Testis (tissue), 3 donors: ENCODE results near the gene GRAP. TPM values are rescaled to one million over a fixed set of nuclear protein-coding genes. Genes with fewer than 3 reads are reported as not detected.

Experiments used
- DNase-seq: peaks from one replicate; pipeline ENCODE4 v3.0.0-alpha.2; 2019
- H3K27ac ChIP-seq, 2 donors: fragments of 200-600 bp; sonication (generic); one replicate each; pipeline ENCODE4 v1.5.1; 2019
- H3K27me3 ChIP-seq: fragments of 200-600 bp; sonication (generic); one replicate; pipeline ENCODE4 v1.5.1; 2019
- H3K36me3 ChIP-seq: fragments of 200-600 bp; sonication (generic); one replicate; pipeline ENCODE4 v1.5.1; 2017; ENCODE audit warnings: low read depth; ENCODE audit errors: missing control alignments
- H3K4me1 ChIP-seq: fragments of 200-600 bp; sonication (generic); one replicate; pipeline ENCODE4 v1.5.1; 2019
- H3K4me3 ChIP-seq, 2 donors: fragments of 200-600 bp; sonication (generic); one replicate each; pipeline ENCODE4 v1.5.1; 2017 to 2019
- H3K9me3 ChIP-seq: fragments of 200-600 bp; sonication (generic); one replicate; pipeline ENCODE4 v1.5.1; 2017
- POLR2A ChIP-seq: fragments of 450-650 bp; IDR thresholded peaks from one replicate; pipeline ENCODE4 v1.6.1; 2017; ENCODE audit warnings: antibody characterized with exemption, mild to moderate bottlenecking, moderate library complexity
- WGBS, 2 donors: methylation state at CpG; one replicate each; pipeline ENCODE4 v1.1.5; 2018; 5-methylcytosine and 5-hydroxymethylcytosine counted together
- intact Hi-C: fragments of 100-400 bp; cut with DNase I; formaldehyde crosslinking; loops from one replicate; pipeline ENCODE4 v1.15.1; 2023; ENCODE audit warnings: low total_unique reads
- polyA plus RNA-seq: library from polyadenylated mRNA; stranded (reverse); fragments of 350-450 nt; fragmentation: Illumina TruSeq; extraction: RNeasy Lipid Tissue Mini Kit (QIAGEN cat#74804); gene quantifications from one replicate; pipeline ENCODE4 v1.2.3, GENCODE V29; 2014; ENCODE audit warnings: low read depth, low replicate concordance; ENCODE audit not compliant: insufficient read depth
- total RNA-seq, 2 donors: library from RNA; depleted of rRNA; stranded (reverse); fragments of >200 nt; gene quantifications; one replicate each; pipeline ENCODE4 v1.2.3, GENCODE V29; 2016
- TF ChIP-seq, protein P1 (sequence below), 3 experiments: fragments of 450-650 bp in 2 of 3; fragments of 200-600 bp in 1 of 3; sonication (generic) in 1 of 3; IDR thresholded peaks; one replicate each; pipeline ENCODE4 v1.5.1; 2016 to 2019; ENCODE audit warnings: antibody characterized with exemption in 3 of 3, mild to moderate bottlenecking in 2 of 3, moderate library complexity in 1 of 3

The GRAP gene
- total and polyA plus RNA-seq, 3 donors from 2014 or later = 5.3 to 13.2 (median 7.2) TPM

DNA sequence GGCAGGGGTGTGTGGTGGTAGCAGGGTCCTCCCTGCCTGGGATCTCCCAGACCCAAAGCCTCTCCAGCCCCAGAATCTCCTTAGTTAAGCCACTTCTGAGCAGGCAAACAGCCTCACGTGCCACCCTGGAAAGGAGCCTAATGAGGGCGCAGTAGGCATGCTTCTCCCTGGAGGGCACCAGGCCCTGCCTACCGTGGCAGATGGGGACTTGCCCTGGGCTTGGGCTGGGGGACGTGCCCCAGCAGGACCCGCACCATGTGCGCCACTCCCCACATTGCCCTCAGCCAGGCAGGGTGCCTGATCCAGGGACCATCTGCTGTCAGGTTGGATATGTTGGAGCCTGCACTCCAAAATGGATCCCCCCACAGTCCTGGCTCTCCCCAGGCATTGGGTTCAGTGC lies 56.4 kb downstream of the GRAP start:
- H3K36me3 ChIP-seq = no peaks in the 10 kb centered on the region
- no peak for TF ChIP-seq POLR2A
- TF ChIP-seq, protein P1, sequence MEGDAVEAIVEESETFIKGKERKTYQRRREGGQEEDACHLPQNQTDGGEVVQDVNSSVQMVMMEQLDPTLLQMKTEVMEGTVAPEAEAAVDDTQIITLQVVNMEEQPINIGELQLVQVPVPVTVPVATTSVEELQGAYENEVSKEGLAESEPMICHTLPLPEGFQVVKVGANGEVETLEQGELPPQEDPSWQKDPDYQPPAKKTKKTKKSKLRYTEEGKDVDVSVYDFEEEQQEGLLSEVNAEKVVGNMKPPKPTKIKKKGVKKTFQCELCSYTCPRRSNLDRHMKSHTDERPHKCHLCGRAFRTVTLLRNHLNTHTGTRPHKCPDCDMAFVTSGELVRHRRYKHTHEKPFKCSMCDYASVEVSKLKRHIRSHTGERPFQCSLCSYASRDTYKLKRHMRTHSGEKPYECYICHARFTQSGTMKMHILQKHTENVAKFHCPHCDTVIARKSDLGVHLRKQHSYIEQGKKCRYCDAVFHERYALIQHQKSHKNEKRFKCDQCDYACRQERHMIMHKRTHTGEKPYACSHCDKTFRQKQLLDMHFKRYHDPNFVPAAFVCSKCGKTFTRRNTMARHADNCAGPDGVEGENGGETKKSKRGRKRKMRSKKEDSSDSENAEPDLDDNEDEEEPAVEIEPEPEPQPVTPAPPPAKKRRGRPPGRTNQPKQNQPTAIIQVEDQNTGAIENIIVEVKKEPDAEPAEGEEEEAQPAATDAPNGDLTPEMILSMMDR (IDR thresholded peaks at IDR 0.05) = no peak
- no peak overlapping the region for H3K27ac ChIP-seq
- no peak for DNase-seq
- no peaks in the 10 kb centered on the region for H3K27me3 ChIP-seq
- WGBS, 2 donors = 98% methylated on average over 6 of the region's 6 CpGs; no CpG with 5 or more reads in 1 of the 2 donors
- H3K4me3 ChIP-seq = no peak overlapping the region
- H3K9me3 ChIP-seq = no peaks in the 10 kb centered on the region
- no peaks in the 10 kb centered on the region for H3K4me1 ChIP-seq
- intact Hi-C loops = no loop called here

DNA sequence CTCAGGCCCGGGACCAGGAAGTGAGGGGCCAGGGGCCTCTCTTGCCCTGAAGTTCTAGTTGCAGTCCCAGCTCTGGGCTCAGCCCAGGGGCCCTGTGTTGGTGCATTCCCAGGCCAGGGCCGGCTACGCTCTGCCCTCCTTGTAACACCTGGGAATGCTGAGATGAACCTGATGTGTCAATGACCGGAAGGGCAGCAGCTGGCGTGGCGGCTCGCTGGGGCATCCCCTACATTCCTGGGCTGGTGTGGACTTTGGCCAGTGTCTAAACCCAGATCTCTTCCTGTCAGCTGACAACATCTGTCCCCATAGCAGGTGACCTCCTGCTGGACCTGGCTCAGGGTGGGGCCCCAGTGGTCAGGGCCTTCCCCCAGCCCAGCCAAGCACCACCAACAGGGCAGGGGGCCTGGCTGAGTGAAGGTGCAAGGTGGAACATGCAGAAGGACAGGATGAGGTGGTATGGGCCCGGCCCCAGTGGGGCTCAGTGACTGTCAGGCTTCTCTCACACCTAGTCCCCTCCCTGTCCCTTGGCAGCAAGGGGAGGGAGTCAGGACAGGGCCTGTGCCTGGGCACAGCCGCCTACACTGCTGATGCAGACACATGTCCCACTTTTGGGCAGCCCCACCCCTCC lies 58.1 kb downstream of the GRAP start:
- 94 to 100% methylated on average over 1 to 9 of the region's 9 CpGs for WGBS, 2 donors

DNA sequence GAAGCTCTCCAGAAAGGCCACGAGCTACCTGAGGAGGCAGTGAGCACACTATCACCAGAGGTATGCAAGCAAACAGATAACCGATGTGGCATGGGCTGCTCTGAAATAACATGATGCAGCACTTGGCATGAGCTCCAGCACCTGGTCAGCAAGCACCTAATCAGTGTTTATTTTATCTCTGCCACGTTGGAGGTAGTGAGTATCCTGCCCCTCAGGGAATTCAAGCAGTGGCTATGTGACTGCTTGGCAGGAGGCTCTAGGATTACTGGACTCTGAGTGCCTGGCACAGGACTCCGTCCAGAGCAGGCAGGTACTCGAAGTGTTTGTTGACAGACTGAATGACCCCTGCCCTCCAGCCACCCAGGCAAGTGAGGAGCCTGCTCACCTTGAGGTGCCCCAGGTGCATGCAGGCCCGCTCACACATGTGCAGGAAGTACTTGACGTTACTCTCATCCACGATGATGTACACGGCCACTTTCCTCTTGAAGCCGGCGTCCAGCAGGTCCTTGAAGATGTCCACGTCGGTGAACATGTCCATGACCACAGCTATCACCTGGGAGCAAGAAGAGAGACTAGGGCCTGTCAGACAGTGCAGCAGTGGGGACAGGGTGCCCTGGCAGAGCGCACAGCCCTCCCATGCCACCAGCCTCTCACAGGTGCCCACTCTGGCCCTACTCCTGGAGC lies 58.8 kb downstream of the GRAP start:
- 78 to 86% methylated on average over 9 to 14 of the region's 14 CpGs for WGBS, 2 donors
- DNase-seq = no peak
- Histone ChIP-seq H3K4me1 (no peaks in the 10 kb centered on the region), H3K27ac (no peak overlapping the region), H3K9me3 (no peaks in the 10 kb centered on the region), H3K4me3 (no peak overlapping the region), H3K36me3 (no peaks in the 10 kb centered on the region), H3K27me3 (no peaks in the 10 kb centered on the region)
- intact Hi-C loops = no loop called here
- TF ChIP-seq POLR2A = no peak
- TF ChIP-seq, protein P1 (IDR thresholded peaks at IDR 0.05) = no peak

More for the DNA sequence above, 58.1 kb downstream of the GRAP start:
- Histone ChIP-seq H3K36me3 (no peaks in the 10 kb centered on the region), H3K9me3 (no peaks in the 10 kb centered on the region), H3K4me1 (no peaks in the 10 kb centered on the region), H3K4me3 (no peak overlapping the region), H3K27me3 (no peaks in the 10 kb centered on the region), H3K27ac (no peak overlapping the region)
- DNase-seq = no peak
- intact Hi-C loops = no loop called here
- TF ChIP-seq, protein P1 (IDR thresholded peaks at IDR 0.05) = no peak
- TF ChIP-seq POLR2A = no peak

DNA sequence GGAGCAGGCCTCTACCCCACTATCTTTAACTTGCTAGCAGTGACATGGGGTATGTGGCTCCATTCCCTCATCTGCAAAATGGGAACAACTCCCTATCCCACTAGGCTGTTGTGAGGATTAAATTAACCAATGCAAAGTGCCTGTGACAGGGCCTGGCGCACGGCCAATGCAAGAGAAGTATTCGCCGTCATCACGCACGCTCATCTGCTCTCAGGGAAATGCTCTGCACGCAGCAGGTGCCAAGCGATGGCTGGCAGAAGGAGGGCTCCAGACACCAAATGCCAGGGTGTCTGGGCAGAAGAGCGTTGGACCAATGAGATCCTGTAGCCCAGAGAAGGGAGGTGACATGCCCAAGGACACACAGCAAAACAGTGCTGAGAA lies 59.5 kb downstream of the GRAP start:
- no peaks in the 10 kb centered on the region for H3K36me3 ChIP-seq
- DNase-seq = no peak
- no peaks in the 10 kb centered on the region for H3K4me1 ChIP-seq
- H3K27me3 ChIP-seq = no peaks in the 10 kb centered on the region
- intact Hi-C loops = no loop called here
- no peak overlapping the region for H3K27ac ChIP-seq
- WGBS, 2 donors = 94 to 99% methylated on average over 9 of the region's 9 CpGs
- H3K4me3 ChIP-seq = no peak overlapping the region
- no peaks in the 10 kb centered on the region for H3K9me3 ChIP-seq
- TF ChIP-seq, protein P1 (IDR thresholded peaks at IDR 0.05) = no peak
